ENCODE measurements around the gene SFXN3. TPM values are rescaled to one million over a fixed set of nuclear protein-coding genes. Genes with fewer than 3 reads are reported as not detected.

The SFXN3 gene
- total and polyA plus RNA-seq, 2 of the 13 experiments (the other 11 are each of a cell fraction or from before 2014, with no cell fraction given) = 16.8 to 71.5 TPM

DNA sequence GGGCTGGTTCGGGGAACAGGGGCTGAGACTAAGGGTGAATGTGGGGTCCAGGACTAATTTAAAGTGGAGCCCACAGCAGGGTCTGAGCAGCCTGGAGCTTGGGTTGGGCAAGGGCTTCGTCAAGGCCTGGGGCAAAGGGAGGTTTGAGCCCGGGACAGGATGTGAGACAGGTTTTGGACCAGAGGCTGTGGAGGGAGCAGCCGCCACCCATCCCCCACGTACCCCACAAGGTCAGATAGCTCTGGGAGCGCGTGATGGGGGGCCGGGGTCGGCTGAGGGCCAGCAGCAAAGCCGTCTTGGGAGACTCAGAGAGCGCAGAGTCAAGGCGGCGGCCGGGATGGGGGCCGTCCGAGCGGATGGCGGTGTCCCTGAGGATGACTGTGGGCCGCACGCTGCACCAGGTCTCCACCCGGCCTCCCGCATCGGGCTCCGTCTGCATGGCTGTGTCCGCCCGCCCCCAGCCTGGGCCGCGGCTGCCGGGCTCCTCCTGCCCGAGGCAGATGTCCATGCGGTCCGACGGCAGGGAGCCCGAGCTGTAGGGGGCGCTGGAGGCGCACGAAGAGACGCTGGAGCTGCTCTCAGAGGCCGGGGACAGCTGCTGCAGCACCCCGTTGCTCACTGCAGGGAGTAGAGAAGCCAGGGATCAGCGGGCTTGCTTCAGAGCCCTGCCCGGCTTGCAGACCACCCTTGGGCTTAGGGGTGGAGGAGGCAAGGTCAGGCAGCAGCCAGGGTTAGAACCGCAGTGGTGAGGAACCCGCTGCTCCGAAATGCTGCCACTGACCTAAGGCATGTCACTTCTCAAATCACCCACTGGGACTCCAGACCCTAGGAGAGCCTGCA is 12.2 kb upstream of the SFXN3 start (continued):
- TF ChIP-seq TFE3 (CRISPR knock-in tag; IDR thresholded peaks at IDR 0.05) (peak; percentile 50; the same call in 1 of the 2 replicates), ZNF556 (CRISPR knock-in tag; IDR thresholded peaks at IDR 0.05; ENCODE audit: borderline replicate concordance) (no peak), ZNF20 (CRISPR knock-in tag; IDR thresholded peaks at IDR 0.05) (no peak), ZFP41 (CRISPR knock-in tag; IDR thresholded peaks at IDR 0.05; ENCODE audit: borderline replicate concordance) (0 out of 2 replicates have a peak, but pooled peaks have one; percentile 93), IKZF5 (CRISPR knock-in tag; IDR thresholded peaks at IDR 0.05) (no peak), ZSCAN29 (CRISPR knock-in tag; conservative IDR thresholded peaks at IDR 0.05) (peak; percentile 97), HNF1B (CRISPR knock-in tag; IDR thresholded peaks at IDR 0.05) (no peak), ZFP36L2 (CRISPR knock-in tag; IDR thresholded peaks at IDR 0.05) (no peak), IRF2 (CRISPR knock-in tag; IDR thresholded peaks at IDR 0.05) (peak; percentile 43; the same call in 1 of the 2 replicates), NONO (IDR thresholded peaks at IDR 0.05) (no peak), NONO (CRISPR knock-in tag; conservative IDR thresholded peaks at IDR 0.05) (0 out of 2 replicates have a peak, but pooled peaks have one; percentile 62), RARG (CRISPR knock-in tag; IDR thresholded peaks at IDR 0.05; ENCODE audit: low read depth) (no peak), NCOA1 (CRISPR knock-in tag; IDR thresholded peaks at IDR 0.05) (no peak), PLSCR1 (CRISPR knock-in tag; IDR thresholded peaks at IDR 0.05; ENCODE audit: borderline replicate concordance) (no peak), ZSCAN31 (CRISPR knock-in tag; IDR thresholded peaks at IDR 0.05; ENCODE audit: low read depth) (peak; percentile 34; the same call in 1 of the 2 replicates), CREB1 (IDR thresholded peaks at IDR 0.05) (no peak), CREB1 (CRISPR knock-in tag; IDR thresholded peaks at IDR 0.05) (no peak), ZNF33A (CRISPR knock-in tag; IDR thresholded peaks at IDR 0.05; ENCODE audit: borderline replicate concordance) (no peak), ZBTB7A (CRISPR knock-in tag; IDR thresholded peaks at IDR 0.05) (no peak), NFE2L1 (CRISPR knock-in tag; IDR thresholded peaks at IDR 0.05; ENCODE audit: borderline replicate concordance) (no peak), ATAD3A (CRISPR knock-in tag; IDR thresholded peaks at IDR 0.05) (no peak)
- TF ChIP-seq, protein P1, sequence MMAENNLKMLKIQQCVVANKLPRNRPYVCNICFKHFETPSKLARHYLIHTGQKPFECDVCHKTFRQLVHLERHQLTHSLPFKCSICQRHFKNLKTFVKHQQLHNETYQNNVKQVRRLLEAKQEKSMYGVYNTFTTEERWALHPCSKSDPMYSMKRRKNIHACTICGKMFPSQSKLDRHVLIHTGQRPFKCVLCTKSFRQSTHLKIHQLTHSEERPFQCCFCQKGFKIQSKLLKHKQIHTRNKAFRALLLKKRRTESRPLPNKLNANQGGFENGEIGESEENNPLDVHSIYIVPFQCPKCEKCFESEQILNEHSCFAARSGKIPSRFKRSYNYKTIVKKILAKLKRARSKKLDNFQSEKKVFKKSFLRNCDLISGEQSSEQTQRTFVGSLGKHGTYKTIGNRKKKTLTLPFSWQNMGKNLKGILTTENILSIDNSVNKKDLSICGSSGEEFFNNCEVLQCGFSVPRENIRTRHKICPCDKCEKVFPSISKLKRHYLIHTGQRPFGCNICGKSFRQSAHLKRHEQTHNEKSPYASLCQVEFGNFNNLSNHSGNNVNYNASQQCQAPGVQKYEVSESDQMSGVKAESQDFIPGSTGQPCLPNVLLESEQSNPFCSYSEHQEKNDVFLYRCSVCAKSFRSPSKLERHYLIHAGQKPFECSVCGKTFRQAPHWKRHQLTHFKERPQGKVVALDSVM (CRISPR knock-in tag; IDR thresholded peaks at IDR 0.05) = no peak
